Measurements from ENCODE around the gene ALOXE3.

DNA sequence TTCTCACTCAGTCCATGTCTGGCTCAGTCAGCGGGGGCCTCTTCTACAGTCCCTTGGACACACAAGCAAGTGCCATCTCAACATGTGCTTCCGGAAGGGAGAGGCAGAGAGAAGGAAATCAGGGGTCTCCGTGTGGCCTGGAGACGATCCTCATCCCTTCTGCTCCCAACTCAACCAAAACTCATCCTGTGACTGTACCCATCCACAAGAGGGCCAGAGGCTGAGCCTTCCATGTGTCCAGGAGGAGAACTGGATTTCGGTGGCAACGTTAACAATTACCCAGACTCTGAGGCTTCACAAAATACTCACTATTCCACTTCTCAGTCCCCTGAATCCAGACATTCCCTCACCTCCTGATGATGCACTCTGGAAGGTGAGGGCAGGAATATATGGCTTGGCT is 23.0 kb downstream of the ALOXE3 start:
- TF ChIP-seq, protein P1, sequence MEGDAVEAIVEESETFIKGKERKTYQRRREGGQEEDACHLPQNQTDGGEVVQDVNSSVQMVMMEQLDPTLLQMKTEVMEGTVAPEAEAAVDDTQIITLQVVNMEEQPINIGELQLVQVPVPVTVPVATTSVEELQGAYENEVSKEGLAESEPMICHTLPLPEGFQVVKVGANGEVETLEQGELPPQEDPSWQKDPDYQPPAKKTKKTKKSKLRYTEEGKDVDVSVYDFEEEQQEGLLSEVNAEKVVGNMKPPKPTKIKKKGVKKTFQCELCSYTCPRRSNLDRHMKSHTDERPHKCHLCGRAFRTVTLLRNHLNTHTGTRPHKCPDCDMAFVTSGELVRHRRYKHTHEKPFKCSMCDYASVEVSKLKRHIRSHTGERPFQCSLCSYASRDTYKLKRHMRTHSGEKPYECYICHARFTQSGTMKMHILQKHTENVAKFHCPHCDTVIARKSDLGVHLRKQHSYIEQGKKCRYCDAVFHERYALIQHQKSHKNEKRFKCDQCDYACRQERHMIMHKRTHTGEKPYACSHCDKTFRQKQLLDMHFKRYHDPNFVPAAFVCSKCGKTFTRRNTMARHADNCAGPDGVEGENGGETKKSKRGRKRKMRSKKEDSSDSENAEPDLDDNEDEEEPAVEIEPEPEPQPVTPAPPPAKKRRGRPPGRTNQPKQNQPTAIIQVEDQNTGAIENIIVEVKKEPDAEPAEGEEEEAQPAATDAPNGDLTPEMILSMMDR (IDR thresholded peaks at IDR 0.05) = no peak
- TF ChIP-seq POLR2A (IDR thresholded peaks at IDR 0.05; ENCODE audit: low read depth) (no peak), POLR2AphosphoS5 (IDR thresholded peaks at IDR 0.05) (no peak), EP300 (IDR thresholded peaks at IDR 0.05) (no peak)
